Activated CD4-positive, alpha-beta T cell treated with anti-CD3 and anti-CD28 coated beads, Interleukin-2, amount 50 U/mL, for 4 hours (primary cell): ENCODE measurements around the gene RDH5.

Experiments used
- DNase-seq, 2 experiments: peaks; one replicate each; pipeline ENCODE4 v3.0.0-alpha.2; 2020

RDH5 gene

DNA sequence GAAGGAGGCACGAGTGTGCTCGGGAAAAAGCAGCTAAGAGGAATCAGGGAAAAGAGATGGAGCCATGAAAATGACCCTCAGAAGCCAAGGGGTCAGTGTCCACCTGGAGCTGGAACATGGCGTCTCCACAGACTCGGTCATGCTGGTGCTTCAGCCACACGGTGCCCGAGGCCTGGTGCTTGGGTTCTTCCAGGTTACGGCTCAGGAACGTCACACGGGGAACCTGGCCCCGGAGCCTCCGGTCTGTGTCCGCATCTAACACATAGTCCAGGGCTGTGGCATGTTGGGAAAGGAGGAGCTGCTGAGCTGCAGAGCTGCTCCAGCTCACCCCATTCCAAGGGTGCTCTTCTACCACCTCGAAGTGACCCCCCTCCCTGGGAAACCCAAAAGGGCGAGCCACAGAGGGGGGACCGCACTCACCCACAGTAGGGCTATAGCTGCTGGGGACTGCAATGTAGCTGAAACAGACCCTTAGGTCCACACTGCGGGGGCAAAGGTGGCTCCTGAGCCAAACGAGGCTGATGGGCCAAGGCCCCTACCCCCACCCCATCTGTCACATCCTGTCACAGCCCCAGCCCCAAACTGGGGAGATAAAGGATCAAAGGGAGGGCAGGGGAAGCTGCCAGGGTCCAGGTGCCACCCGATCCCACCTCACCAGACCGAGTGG, 23.3 kb upstream of the RDH5 start:
- no peak for DNase-seq

DNA sequence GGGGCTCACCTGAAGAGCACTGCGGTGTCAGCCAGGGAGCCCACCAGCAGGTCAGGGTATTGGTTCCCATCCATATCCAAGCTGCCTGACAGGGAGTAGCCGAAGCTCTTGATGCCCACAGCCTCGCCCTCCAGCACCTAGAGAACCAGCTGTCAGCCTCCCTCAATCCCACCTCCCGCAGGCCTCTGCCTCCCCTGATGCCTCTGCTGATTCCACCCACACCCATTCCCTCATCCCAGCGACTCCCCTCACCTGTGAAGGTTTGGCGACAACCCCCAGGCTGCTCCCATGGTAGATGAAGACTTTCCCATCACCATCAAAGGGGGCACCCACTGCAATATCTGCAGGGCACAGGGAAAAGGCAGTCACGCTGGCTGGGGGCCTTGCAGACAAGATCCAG, 22.5 kb upstream of the RDH5 start:
- no peak for DNase-seq

DNA sequence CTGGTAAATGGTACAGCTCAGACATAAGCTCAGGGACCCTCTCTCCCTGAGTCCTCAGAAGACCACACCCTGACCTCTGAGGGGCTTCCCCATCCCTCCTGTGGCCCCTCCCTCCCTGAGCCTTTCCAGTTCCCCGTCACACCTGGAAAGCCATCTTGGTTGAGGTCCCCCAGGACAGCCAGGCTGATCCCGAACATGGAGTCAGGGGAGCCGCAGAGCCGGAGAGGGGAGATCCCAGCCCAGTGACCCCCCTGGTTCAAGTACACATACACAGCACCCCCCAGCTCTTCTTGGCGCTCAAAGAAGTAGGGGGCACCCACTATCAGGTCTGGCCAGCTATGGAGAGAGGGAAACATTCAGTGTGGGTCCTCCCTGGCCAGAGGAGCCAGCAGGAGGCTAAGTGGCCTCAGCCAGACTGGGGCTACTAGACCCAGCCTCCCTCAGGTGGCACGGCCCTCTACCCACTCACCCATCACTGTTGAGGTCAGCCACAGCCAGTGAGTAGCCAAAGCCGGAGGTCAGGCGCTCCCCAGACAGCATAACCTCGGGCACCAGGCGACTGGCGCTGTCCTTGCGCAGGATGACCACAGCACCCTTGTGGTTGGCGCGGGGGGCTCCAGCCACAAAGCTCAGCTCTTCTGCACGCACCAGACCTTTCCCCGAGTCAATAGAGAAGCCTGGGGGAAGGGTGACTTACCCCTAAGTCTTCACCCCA, 21.8 kb upstream of the RDH5 start:
- no peak for DNase-seq

DNA sequence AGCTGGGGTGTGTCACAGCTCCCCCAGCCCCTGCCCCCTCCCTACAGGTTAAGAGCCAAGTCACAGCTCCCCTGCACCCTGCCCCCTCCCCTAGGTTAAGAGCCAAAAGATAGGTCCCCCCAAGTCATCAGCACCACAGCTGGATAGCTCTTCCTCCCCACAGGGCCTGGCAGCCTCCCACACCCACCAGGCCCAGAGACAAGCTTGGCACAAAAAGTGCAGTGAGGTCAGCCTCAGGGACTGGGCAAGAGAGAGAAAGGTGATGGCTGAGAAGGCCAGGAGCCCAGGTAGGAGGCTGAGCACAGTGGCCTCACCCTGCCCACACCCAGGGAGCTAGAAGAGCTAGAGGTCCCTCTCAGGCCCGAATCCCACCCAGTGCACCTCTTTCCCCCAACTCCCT, 21.2 kb upstream of the RDH5 start:
- DNase-seq = no peak

DNA sequence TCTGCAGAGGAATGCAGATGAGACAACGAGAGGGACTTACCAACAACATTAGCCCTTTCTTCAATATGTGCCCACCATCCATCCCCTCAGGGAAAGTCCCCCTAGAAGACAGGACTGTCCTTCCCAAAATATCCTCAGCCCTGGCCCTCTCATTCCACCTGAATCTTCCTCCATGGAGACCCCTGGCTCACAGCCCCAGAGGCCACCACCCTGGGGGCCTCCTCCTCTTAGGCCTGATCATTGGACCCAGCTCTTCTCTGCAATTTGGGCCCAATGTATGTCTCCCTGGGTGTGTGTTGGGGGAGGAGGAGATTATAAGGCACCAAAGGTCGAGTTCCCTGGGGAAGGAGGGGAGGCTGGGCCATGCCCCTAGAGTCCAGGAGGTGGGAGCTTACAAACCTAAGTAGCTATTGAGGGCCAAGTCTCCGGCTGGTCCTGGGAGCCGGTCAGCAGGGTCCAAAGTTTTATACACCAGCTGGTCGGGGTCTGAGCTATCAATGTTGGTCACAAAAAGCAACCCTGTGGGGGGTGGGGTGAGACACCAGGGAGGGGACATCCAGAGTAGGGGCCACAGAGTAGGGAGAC, 20.6 kb upstream of the RDH5 start:
- no peak for DNase-seq

DNA sequence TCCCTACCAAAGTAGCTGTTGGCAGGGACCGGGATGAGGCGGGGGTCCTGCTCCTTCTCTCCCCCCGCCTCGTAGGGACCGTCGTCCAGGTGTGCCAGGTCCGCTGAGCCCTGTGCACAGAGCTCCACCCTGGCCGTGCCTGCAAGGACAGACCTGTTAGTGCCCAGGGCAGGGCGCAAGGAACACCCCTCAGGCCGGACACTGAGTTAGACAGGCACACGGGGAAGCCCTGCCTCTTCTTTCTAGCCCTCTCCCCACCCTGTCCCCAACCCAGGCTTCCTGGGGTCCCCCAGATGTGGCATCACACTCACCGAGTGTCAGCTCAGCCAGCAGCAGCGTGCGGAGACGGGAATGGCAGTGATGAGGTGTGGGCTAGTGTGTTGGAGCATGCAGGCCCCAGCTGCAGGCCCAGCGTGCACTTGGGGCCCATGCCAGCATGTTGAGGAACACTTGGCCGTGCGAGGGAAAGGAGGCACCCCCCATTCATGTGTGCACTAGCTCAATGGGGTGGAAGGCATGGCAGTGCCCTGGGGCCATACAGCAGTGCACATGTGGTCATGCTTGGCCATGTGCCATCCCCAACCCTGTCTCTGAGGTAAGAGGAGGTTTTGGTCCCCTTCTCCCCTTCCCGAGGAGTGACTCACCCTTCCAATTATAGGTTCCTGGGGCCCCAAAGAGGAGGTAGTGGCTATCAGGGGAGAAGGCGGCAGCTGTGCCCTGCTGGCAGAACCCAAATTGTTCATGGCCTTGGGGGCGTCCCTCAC, 19.8 kb upstream of the RDH5 start:
- no peak for DNase-seq

DNA sequence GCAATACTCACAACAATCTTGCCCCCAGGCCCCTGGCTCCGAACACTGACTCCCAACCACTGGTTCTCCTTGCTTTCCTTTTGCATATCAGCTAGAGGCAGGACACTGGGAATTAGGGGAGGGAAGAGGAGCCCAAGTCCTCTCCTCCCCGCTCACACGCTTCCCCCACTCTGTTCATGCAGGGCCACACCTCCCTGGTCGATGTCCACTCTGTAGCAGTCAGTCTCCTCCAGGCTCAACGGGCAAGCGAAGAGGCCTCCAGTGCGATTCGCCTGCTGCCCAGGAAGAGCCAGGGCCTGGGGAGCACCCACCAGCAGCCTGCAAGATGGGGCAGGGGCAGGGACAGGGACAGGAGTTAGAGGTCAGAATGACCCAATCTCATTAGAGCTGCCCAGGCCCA, 17.3 kb upstream of the RDH5 start:
- no peak for DNase-seq

DNA sequence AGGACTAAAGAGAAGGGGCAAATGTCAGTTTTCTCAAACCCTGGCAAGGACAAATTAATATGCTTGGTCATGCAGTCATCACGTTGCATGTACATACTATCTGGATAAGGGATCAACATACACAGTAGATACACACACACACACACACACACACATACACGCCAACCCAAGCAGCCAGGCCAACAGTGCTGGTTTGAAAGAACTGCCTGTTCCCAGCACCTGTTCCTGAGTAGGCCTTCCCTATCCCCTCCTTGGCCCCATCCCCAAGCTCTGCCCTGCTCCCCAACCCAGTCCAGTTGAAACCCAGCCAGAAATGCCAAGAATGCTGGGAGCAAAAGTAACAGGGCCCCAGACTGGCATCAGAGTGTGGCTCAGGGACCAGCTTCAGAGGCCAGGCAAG, 16.9 kb upstream of the RDH5 start:
- DNase-seq = no peak

DNA sequence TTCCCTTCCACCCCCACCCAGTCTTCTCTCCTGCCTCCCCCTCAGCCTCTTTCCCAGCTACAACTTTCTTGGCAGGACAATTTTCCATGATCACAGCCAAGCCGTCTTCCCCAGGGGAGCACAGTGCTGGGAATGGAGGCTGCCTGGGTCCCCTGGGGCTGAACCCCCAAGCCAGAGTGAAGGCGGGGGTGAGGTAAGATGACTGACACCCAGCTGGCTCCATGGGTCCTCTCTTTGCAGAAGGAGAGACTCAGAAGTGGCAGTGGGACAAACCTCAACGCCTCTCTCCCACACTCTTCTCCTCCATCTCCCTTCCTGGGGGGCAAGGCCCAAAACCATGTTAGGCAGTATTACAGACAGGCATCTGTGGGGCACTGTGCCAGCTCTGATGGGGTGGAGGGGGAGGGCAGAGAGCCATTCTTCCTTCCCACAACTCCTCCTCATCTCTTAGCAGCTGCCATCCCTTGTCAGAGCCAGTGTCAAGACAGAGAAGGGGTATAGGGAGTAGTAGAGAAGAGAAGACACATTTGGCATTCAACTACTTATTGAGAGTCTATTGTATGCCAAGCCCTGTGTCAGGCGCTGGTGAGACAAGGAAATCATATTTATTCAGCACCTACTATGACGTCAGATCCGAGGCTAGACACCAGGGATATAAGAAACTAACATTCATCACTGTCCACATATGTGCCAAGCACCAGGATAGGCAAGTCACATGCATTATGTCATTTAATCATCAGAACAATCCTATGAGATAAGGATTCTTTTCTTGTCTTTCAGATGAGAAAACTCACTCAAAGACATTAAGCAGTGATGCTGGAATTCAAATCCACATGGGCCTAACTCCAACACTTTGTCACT, 16.1 kb upstream of the RDH5 start:
- DNase-seq = no peak

DNA sequence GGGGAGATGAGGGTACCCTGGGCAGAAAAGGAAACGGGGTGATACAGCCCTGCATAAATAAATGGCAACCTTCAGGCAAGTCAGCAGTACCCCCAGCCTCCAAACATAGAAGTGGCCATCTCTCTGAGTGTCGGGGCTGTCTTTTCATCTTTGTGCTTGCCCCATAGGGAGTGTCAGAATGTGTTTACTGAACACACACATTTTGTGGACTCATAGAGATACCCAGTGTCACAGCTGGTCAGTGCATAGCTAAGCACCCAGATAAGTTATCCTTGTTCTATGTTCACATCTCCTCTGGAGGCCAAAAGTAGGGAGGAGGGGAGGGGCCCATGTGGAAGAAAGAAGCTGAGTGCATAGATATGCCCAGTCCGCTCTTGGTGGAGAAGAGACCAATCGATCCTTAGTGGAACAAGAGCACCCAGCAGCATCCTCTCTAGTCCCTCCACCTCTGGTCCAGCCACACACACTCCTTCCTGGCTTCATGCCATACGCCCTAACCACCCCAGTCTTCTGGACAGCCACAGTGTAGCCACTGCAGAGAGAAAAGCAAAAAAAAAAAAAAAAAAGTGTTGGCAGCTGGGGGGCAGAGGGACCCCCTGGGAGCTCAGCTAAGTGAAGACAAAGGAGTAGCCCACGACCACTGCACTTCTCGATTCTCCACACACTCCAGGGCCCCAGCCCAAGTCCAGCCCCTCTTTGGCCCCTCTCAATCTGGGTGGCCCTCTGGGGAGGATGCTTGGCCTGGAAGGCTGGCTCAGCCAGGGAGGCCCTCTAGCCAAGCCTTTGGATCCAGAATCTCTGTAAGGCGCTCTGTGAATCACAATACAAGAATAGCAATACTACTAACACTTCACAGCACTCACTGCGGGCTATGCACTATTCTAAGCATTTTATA, 15.1 kb upstream of the RDH5 start:
- no peak for DNase-seq

DNA sequence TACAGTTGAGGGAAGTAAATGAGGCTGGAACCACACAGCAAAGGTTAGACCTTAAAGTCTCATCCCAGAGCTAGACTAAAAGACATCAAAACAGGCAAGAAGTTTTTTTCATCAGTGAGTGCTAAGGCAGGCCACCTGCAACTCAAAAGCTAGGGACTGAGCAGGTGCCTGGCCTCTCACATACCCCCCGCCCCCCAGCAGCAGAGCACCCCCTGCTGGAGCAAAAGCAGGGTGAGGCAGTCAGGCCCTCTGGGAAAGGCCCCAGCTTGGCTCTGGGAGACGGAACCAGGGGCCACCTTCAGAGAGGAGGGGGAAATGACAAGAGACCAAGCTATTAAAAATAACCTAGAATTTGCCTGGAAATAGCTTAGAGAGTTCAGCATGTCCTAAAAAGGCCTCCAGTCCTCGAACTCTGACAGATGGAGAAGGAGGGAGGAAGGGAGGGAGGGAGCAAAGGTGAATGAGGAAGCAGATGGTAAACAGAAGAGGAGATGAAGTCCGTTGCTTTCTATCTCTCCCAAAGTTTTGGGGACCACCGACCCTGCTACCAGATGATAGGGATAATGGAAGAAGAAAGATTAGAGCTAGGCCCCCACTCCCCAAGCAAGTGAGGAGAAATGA, 14.3 kb upstream of the RDH5 start:
- DNase-seq = no peak

DNA sequence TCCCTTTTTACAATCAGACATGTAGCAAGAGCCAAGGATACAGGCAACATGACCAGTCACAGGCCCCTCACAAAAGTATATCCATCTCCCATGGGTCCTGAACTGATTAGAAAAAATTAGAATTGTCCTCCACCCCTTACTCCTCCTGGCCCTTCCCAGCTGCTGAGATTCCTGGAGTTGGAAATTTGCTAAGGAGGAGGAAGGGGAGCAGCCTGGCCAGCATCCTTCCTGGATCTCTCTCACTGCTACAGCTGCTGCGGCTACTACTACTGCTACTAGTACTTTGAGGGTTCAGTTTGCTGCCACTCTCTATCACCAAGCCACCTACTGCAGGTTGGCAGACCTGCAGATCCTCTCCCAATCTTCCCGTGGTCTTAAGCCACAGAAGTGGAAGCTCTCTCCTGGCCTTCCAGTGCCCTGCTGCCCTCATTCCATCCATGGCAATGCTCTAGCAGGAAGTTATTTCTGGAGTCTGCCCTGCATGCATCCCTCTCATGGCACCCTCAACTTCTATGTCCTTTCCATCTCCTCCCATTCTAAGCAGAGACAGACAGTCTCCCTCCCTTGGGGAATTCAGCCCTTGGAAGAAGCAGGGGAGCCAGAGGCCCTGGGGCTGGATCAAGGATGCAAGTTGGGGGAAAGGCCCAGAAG, 13.5 kb upstream of the RDH5 start:
- no peak for DNase-seq

DNA sequence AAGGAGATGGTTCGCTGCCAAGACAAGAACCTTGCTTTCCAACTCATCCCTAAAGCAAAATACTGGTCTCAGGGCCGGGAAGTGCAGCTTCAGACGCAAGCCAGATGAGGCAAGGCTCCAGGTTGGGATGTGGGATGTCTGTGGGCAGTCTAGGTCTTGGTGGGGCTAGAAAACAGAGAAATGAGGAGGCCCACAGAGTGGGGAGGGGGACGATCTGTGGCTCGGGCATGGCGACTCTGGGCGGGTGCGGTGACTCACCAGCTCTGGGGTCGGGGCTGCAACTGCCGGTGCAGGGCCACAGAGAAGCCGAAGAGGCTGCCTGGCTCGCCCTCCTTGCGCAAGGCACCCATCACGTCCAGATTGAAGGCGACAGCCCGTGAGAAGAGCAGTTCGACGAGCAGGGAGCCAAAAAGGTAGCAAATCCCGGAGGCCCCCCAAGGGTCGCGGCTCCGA, 12.9 kb upstream of the RDH5 start:
- no peak for DNase-seq

DNA sequence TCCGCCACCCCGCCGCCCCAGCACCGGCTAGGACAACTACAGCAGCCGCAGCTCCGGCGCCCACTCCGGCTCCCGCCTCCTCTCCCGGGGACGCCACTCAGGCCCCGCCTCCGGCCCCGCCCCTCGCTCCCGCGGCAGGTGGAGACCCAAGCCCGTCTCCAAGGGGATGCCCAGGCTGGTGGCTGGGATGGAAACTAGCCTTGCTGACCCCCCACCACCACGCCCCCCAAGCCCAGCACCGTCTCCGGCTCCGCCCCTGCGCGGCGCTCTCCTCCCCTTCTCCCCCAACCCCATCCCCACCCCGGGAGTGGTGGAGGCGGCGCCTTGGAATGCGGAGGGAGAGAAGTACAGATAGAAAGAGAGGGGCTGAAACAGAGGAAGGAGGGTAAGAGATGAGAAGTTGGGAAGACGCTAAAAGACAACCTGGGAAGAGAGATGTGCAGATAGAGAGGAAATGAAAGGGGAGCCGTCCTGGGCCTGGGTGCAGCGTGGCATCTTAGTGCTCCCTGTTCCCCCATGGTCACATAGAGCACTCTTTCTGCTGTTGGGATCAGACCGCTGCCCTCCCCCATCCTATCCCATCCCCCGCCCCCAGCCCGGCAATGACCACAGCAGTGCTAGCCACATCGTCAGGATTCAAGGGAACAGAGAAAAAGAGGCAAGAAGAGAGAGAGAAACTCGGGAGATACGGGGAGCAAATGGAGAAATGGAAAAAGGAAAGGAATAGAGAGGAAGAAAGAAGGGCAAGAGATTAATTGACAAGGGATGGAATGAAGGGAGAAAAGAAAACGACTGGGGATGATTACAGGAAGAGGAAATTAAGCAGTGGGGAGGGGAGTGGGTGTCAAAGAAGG, 12.1 kb upstream of the RDH5 start, which contains the start of gene ITGA7:
TSS of gene ITGA7 (minus strand) at position 64 of the 854 bp plus-strand sequence. CDS start 222 bp downstream, outside the sequence.
- DNase-seq = peak; percentile 47 to 49

DNA sequence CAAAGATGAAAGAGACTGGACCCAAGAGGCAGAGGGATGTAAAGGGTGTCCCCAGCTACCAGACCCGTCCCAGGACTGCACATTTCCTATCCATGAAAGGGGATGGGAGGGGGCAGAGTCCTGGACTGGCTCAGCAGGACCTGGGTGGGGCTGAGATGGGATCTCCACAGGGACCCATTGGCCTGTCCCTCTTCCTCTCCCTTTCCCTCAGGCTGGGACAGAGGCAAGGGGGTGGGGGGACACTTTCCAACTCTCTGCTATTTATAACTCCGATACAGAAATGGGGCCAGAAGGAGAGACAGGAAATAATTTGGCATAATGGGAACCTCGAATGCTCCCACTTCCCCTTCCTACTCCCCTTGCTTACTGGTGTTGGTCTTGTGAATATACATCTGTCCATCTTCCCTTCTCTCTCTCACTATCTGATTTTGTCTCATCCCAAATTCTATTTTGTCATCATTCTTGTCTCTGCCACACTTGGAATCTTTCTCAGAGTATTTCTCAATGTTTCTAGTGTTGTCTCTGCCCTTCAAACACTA, 11.4 kb upstream of the RDH5 start:
- DNase-seq = no peak

DNA sequence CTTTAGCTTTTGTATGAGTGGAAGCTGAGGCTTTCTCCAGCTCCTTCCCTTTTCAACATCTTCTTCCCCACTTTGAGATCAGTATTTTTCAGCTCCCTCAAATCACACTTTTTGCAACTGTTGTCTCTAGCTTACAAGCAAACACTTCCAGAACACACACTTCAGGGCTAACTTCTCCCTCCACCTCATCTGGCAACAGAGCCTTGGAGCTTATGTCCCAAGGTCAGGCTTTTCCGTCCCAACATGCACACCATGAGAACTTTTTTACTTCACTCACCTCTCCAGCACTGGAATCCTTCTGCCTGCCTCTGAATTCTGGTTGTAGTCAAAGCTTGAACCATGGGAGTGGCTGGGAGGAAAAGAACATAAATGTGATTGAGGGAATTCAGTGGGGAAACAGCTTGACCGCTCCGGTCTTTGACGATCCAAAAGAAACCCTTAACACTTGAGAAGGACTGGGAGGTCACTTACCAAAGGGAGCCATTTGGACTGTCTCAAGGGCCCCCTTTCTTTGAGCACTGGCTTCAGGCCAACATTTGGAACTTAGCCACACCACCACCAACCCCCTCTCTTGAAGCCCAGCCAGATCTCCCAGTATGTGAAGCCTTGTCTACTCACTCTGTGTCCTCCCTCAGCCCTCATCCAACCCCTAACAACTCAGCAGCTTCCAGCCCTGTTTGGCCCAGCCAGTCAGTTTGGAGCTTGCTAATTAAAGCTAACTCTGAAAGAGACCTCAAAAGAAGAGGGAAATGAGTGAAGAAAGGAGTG, 8.2 kb upstream of the RDH5 start:
- DNase-seq = no peak

DNA sequence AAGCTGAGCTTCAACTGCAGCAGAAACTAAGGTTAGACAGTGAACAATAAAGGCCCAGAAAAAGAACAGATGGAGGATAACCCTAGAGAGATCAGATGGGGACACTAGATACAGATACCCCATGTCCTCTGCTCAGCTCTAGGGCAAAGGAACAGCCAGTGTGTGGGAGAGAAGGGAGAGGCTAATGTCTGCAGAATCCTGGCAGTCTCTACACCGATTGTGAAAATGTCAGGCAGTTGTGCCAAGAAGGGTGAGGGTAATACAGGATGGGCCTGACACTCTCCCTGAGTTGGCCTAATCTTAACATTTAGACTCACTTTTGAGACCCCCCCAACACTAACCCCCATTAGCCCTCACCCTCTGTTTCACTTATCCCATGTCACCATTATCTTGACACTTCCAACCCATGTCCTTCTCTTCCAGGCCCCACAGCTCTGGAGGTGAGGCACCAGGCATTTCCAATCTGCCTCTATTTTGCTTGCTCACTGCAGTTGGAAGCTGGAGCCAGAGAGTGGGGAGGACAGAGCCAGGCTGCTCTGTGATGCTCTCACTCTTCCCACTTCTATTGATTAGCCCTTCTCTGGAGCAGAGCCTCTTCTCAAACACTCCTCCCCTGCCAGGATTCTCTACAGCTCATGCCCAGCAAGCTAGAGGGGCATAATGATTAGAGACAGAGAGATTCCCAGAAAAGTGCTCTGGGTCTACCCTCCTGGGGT, 7.3 kb upstream of the RDH5 start:
- no peak for DNase-seq

DNA sequence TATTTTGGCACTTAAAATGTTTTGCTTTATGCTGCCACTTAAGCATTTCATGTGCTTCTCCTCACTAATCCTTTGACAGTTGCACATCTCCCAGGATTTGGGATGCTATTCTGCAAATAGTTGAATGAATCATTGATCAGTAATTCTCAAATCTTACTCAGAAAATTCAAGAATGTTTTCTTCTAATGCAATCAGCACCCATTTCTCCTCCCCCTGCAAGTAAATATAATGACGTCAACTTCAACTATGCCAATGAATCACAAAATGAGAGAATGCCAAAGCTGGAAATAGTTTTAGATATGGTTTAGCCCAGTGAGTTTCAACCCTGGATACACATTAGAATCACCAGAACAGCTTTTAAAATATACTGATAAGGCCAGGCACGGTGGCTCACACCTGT, 6.5 kb upstream of the RDH5 start:
- no peak for DNase-seq
